Loucy (cell line): ENCODE data around the gene KRT80.

Source experiments
- H2AFZ ChIP-seq: fragments of 200-600 bp; sonication (generic); 2 replicates; pipeline ENCODE4 v1.6.0; 2016; ENCODE audit warnings: antibody characterized with exemption, mild to moderate bottlenecking, low read length, moderate library complexity
- H3F3A ChIP-seq: fragments of 200-600 bp; 2 replicates; pipeline ENCODE4 v1.6.0; 2016; ENCODE audit warnings: antibody characterized with exemption, low read depth, mild to moderate bottlenecking
- H3K27me3 ChIP-seq: fragments of 200-600 bp; sonication (generic); 2 replicates; pipeline ENCODE4 v1.6.1; 2014; ENCODE audit warnings: low read length, mild to moderate bottlenecking; ENCODE audit not compliant: insufficient read depth, poor library complexity, severe bottlenecking
- H3K36me3 ChIP-seq: fragments of 200-600 bp; sonication (generic); 2 replicates; pipeline ENCODE4 v1.6.1; 2016; ENCODE audit warnings: low read length; ENCODE audit not compliant: insufficient read depth
- H3K4me1 ChIP-seq: fragments of 200-600 bp; sonication (generic); 2 replicates; pipeline ENCODE4 v1.5.1; 2014; ENCODE audit warnings: low read length, mild to moderate bottlenecking; ENCODE audit not compliant: insufficient read depth, poor library complexity, severe bottlenecking
- H3K4me2 ChIP-seq: fragments of 200-600 bp; sonication (generic); 2 replicates; pipeline ENCODE4 v1.6.0; 2014; ENCODE audit warnings: antibody characterized with exemption, low read length, low read depth, mild to moderate bottlenecking; ENCODE audit not compliant: poor library complexity, severe bottlenecking
- H3K4me3 ChIP-seq: fragments of 200-600 bp; sonication (generic); 2 replicates; pipeline ENCODE4 v1.5.1; 2014; ENCODE audit warnings: low read length, mild to moderate bottlenecking, mixed read lengths; ENCODE audit not compliant: poor library complexity, severe bottlenecking
- H3K79me2 ChIP-seq: fragments of 200-600 bp; sonication (generic); 2 replicates; pipeline ENCODE4 v1.6.1; 2014; ENCODE audit warnings: low read length; ENCODE audit not compliant: insufficient read depth
- H3K9ac ChIP-seq: fragments of 200-600 bp; sonication (generic); 2 replicates; pipeline ENCODE4 v1.6.0; 2014; ENCODE audit warnings: mild to moderate bottlenecking, low read depth, low read length, moderate library complexity; ENCODE audit not compliant: poor library complexity, severe bottlenecking
- H3K9me2 ChIP-seq: fragments of 200-600 bp; sonication (generic); replicated peaks from 2 replicates; pipeline ENCODE4 v1.6.1; 2016; ENCODE audit warnings: low read depth, low read length, mixed read lengths
- H3K9me3 ChIP-seq: fragments of 200-600 bp; sonication (generic); 2 replicates; pipeline ENCODE4 v1.6.1; 2014; ENCODE audit warnings: mild to moderate bottlenecking, antibody characterized with exemption, low read length, low read depth; ENCODE audit not compliant: insufficient read depth
- H4K20me1 ChIP-seq: fragments of 200-600 bp; sonication (generic); 2 replicates; pipeline ENCODE4 v1.6.0; 2014; ENCODE audit warnings: antibody characterized with exemption, low read length, mild to moderate bottlenecking; ENCODE audit not compliant: insufficient read depth, poor library complexity, severe bottlenecking
- CTCF ChIP-seq: fragments of 200-600 bp; sonication (generic); conservative IDR thresholded peaks from 2 replicates; pipeline ENCODE4 v1.5.1; 2014; ENCODE audit warnings: mild to moderate bottlenecking, antibody characterized with exemption, low read length
- EZH2phosphoT487 ChIP-seq: fragments of 200-600 bp; IDR thresholded peaks from 2 replicates; pipeline ENCODE4 v1.6.1; 2018; ENCODE audit warnings: antibody characterized with exemption, mild to moderate bottlenecking, moderate library complexity, borderline replicate concordance

Gene KRT80

DNA sequence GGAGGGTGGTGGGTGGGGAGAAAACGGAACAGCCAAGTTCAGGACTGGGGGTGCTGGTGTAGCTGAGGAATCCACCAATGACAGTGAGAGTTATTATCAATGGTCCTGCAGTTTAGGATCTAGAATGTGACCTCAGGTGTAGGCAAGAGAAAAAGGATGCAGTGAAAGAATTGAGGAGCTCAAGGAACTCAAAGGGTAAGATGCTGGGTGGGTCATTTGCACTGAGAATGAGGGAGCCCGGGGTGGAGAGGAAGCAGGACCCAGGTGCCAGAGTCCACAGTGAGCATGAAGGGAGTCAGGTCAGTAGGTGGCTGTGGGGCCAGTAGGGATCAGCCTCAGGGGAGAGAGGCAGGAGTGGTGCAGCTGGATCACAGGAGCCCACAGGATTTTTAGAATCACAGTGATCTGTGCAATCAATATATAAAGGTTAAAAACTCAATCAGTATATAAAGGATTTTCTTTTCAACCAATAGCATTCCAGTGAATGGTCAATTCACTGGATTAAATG is 38.1 kb upstream of the KRT80 start:
- Histone ChIP-seq H3K4me2 (no peak overlapping the region), H3K9ac (no peak overlapping the region)

DNA sequence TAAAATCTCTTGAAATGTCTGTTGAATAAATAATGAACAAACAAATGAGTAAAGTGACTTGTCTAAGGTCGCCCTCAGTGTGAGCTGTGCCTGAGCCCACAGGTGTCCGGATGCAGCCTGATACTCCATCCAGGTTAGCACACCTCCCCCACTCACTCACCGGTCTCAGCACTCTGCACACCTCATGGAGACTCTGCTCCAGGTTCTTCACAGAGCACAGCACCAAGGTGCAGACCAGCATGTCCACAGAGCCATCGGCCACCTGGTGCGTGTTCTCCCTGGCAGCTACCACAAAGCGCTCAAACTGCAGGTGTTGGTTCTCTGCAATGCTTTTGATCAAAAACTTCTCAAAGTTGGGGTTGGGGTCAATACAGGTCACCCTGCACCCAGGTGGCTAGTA is 37.1 kb upstream of the KRT80 start:
- Histone ChIP-seq H4K20me1 (no peaks in the 10 kb centered on the region), H3K79me2 (no peaks in the 10 kb centered on the region), H3K36me3 (no peaks in the 10 kb centered on the region), H3K4me2 (no peak overlapping the region), H3K4me1 (no peaks in the 10 kb centered on the region), H3K9me2 (no peaks in the 10 kb centered on the region), H3K9ac (no peak overlapping the region), H3K4me3 (no peak overlapping the region), H3K27me3 (peaks cover 5% of the 10 kb centered on the region), H3K9me3 (no peaks in the 10 kb centered on the region), H3F3A (no peaks in the 10 kb centered on the region), H2AFZ (no peak overlapping the region)
- no peak for TF ChIP-seq EZH2phosphoT487
- no peak for TF ChIP-seq CTCF

More for the DNA sequence above, 38.1 kb upstream of the KRT80 start:
- Histone ChIP-seq H3K36me3 (no peaks in the 10 kb centered on the region), H3K79me2 (no peaks in the 10 kb centered on the region), H3K4me3 (no peak overlapping the region), H3K27me3 (no peaks in the 10 kb centered on the region), H2AFZ (no peak overlapping the region), H4K20me1 (no peaks in the 10 kb centered on the region), H3F3A (no peaks in the 10 kb centered on the region), H3K4me1 (no peaks in the 10 kb centered on the region), H3K9me3 (no peaks in the 10 kb centered on the region), H3K9me2 (no peaks in the 10 kb centered on the region)
- no peak for TF ChIP-seq CTCF
- no peak for TF ChIP-seq EZH2phosphoT487

GRCh38 chr12:52228366-52228765 is 36.6 kb upstream of the KRT80 start:
- Histone ChIP-seq H3K9ac (no peak overlapping the region), H2AFZ (no peak overlapping the region), H3F3A (no peaks in the 10 kb centered on the region), H3K4me1 (no peaks in the 10 kb centered on the region), H3K4me3 (no peak overlapping the region), H3K9me2 (no peaks in the 10 kb centered on the region), H3K27me3 (peaks cover 5% of the 10 kb centered on the region), H3K9me3 (no peaks in the 10 kb centered on the region), H3K36me3 (no peaks in the 10 kb centered on the region), H3K4me2 (no peak overlapping the region), H3K79me2 (no peaks in the 10 kb centered on the region), H4K20me1 (no peaks in the 10 kb centered on the region)
- TF ChIP-seq EZH2phosphoT487 (no peak), CTCF (no peak)
